Subcutaneous adipose tissue (tissue), 4 donors: ENCODE measurements around the gene LOX. TPM values are rescaled to one million over a fixed set of nuclear protein-coding genes. Genes with fewer than 3 reads are reported as not detected.

ENCODE experiments used
- CTCF ChIP-seq: fragments of 450-650 bp; IDR thresholded peaks from one replicate; pipeline ENCODE4 v1.5.1; 2016; ENCODE audit warnings: low read depth, mild to moderate bottlenecking, control low read depth, antibody characterized with exemption, moderate library complexity
- total RNA-seq, 4 donors: library from RNA; depleted of rRNA; stranded (reverse); fragments of >200 nt; gene quantifications; one replicate each; pipeline ENCODE4 v1.1.0, GENCODE V29; 2016

The LOX gene
- total RNA-seq, 4 donors from 2014 or later, result 22.2 to 161 (median 73.2) TPM

GRCh38 chr5:122063836-122064235 lies 14.2 kb downstream of the LOX start:
- no peak for TF ChIP-seq CTCF

DNA sequence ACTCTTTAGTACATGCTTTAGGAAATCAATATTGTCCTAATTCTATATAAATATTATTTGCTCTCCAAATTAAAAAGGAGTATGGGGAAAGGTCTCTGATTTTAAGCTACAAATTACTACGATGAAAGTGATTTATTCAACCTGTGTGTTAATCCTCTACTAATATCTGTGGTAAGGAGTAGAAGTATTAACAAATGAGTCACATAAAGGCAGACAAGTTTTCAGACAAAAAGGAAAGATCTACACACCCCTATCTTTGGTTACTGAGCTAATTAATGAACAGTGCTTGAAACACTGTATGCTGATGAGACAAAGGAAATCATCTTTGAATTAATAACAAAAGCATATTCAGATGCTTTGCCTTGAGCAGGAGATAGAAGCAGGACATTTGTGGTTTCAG lies 15.9 kb downstream of the LOX start:
- no peak for TF ChIP-seq CTCF

DNA sequence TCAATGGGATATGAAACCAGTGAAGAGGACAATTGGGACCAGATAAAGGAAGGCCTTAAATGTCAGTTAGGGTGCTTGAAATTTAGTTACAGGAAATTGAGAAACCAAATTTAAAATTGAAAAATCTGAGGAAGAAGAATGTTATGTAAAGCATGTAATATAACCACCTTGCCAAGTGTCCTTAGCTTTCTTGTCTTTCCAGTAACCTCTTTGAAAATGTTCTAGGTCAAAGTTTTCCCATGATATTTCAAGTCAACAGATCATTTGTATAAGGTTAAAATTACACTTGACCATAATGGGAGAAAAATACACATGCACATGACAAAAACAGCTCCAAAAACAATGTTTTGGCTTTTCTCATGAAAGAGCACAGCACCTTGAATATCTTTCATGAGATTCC lies 21.1 kb downstream of the LOX start:
- TF ChIP-seq CTCF, result no peak

- no peak for TF ChIP-seq CTCF
These were observed 23.8 kb downstream of the LOX start for GRCh38 chr5:122054266-122054665.

DNA sequence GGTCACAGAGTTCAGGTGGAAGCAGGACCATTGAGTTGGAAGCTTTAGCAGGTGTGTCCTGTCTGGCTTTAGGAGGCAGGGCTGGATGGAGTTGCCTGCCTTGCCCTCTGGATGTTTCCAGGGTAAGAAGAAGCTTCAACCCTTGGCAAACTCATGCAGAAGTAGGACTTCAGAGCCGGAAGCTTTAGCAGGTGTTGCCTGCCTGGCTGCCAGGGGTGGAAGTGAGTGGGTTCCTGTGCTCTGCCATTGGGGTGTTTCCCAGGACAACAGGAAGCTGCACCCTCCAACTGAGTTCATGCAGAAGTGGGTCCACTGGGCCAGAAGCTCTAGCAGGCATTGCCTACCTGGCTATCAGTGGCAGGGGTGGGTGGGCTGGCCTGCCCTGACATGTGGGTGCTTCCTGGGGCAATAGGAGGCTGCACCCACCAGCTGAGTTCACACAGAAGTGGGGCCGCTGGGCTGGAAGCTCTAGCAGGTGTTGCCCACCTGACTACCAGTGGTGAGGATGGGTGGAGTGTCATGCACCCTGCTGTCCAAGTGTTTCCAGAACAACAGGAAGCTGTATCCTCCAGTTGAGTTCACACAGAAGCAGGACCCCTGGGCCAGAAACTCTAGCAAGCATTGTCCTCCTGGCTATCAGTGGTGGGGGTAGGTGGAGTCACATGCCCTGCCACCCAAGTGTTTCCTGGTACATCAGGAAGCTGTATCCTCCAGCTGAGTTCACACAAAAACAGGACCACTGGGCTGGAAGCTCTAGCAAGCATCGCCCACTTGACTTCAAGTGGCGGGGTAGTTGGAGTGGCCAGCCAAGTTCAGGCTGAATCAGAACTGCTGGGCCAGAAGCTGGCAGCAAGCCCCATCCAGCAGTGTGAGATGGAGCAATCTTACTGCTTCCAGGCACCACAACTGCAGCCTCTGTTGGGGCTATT lies 24.6 kb downstream of the LOX start:
- TF ChIP-seq CTCF, result no peak

- no peak for TF ChIP-seq CTCF
These were observed 26.5 kb downstream of the LOX start for GRCh38 chr5:122051569-122051968.

DNA sequence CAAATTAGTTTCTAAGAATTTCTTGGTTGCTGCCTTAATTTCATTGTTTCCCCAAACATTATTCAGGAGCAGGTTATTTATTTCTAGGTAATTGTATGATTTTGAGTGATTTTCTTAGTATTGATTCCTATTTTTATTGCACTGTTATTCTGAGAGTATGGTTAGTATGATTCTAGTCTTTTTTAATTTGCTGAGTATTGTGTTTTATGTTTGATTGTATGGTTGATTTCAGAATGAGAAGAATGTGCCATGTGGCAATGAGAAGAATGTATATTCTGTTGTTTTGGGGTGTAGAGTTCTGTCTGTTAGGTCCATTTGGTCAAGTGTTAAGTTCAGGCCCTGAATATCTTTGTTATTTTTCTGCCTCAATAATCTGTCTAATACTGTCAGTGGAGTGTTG lies 27.1 kb downstream of the LOX start:
- TF ChIP-seq CTCF, result no peak
